Right lobe of liver (tissue), 4 donors: ENCODE data around the gene AGAP5.
"Not testable (repeated sequence)": the region's sequence is repeated elsewhere in the genome, so short reads cannot be mapped to it uniquely, and the experiment has no call there.

Source experiments
- POLR2A ChIP-seq: fragments of 450-650 bp; IDR thresholded peaks from one replicate; pipeline ENCODE4 v1.6.1; 2017; ENCODE audit warnings: antibody characterized with exemption, mild to moderate bottlenecking
- TF ChIP-seq, protein P1 (sequence below), 4 donors: fragments of 200-600 bp in 3 of 4; fragments of 450-650 bp in 1 of 4; IDR thresholded peaks; one replicate each; pipeline versions ENCODE4 v1.5.1 to v1.8.0; 2016 to 2022; ENCODE audit warnings: antibody characterized with exemption in 4 of 4, mild to moderate bottlenecking in 2 of 4
- donor health status: DM: no; HTN: no; CAD: no.
- donor health status: DM: no; HTN: no; CAD: no.
- donor health status: DM: no; HTN: yes; CAD: no.

DNA sequence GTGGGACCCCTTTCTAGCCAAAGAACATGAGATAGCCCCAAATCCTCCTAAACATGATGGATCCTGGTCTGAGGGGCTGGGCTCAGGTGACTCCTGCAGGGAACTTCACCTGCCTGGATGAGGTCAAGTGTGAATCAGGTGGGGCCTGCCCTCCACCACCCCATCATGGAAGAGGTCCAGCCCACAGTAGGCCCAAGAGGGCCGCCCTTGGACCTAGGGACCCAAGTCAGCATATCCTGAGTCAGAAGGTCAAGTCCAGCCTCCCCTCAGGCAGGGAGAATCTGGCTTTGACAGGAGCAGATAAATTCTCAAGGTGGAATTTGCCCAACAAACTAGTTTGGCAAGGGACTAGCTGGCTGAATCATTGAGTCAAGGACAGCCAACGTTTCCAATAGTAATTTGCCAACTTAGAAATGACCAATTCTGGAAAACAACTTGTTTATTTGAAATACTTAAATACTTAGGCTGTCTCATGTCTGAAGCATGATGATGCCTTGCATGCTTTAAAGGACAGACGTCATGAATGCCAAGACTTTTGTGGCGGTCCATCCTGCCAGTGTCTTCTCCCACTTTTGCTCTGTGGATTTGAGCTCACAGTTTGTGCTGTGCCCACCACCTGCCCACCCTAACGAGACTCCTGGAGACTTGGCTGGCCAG lies 31.6 kb downstream of the AGAP5 start:
- TF ChIP-seq POLR2A = not testable (repeated sequence)
- TF ChIP-seq, protein P1, sequence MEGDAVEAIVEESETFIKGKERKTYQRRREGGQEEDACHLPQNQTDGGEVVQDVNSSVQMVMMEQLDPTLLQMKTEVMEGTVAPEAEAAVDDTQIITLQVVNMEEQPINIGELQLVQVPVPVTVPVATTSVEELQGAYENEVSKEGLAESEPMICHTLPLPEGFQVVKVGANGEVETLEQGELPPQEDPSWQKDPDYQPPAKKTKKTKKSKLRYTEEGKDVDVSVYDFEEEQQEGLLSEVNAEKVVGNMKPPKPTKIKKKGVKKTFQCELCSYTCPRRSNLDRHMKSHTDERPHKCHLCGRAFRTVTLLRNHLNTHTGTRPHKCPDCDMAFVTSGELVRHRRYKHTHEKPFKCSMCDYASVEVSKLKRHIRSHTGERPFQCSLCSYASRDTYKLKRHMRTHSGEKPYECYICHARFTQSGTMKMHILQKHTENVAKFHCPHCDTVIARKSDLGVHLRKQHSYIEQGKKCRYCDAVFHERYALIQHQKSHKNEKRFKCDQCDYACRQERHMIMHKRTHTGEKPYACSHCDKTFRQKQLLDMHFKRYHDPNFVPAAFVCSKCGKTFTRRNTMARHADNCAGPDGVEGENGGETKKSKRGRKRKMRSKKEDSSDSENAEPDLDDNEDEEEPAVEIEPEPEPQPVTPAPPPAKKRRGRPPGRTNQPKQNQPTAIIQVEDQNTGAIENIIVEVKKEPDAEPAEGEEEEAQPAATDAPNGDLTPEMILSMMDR (IDR thresholded peaks at IDR 0.05) = not testable (repeated sequence)
